Common myeloid progenitor, CD34-positive (primary cell): Measurements from ENCODE around the gene TSC22D3.

Experiments
- CTCF ChIA-PET: fragments of 350-600 bp; sonication (Branson Sonifier 250); formaldehyde crosslinking; loops from one replicate; lab custom pipeline; 2021; ENCODE audit warnings: antibody characterized with exemption; lab: Charles Lee
- POLR2A ChIA-PET: fragments of 350-600 bp; sonication (Branson Sonifier 250); formaldehyde crosslinking; loops from one replicate; lab custom pipeline; 2021; ENCODE audit warnings: antibody characterized with exemption; lab: Charles Lee
- DNase-seq, 3 donors: peaks; one replicate each; pipeline versions ENCODE4 v3.0.0 to v3.0.0-alpha.2; 2013
- H3K27ac ChIP-seq, 2 experiments: 1 replicate in 1 of 2; 2 replicates in 1 of 2; pipeline ENCODE4 v1.7.0; 2013; ENCODE audit warnings: inconsistent platforms in 2 of 2, low read length in 2 of 2, mild to moderate bottlenecking in 2 of 2, low read depth in 1 of 2, moderate library complexity in 1 of 2; ENCODE audit not compliant: severe bottlenecking in 2 of 2, insufficient read depth in 1 of 2, poor library complexity in 1 of 2
- H3K27me3 ChIP-seq, 5 experiments: replicated peaks in 2 of 5; 1 replicate in 3 of 5; 2 replicates in 2 of 5; pipeline versions ENCODE4 v1.6.1 to v1.7.0; 2013; ENCODE audit warnings: low read length in 4 of 5, mild to moderate bottlenecking in 2 of 5, moderate library complexity in 2 of 5, inconsistent platforms in 1 of 5; ENCODE audit not compliant: insufficient read depth in 5 of 5, control insufficient read depth in 4 of 5
- H3K36me3 ChIP-seq, 4 experiments: 1 replicate in 2 of 4; 2 replicates in 2 of 4; pipeline versions ENCODE4 v1.6.1 to v1.7.0; 2013; ENCODE audit warnings: low read length in 3 of 4, control low read depth in 1 of 4, mild to moderate bottlenecking in 1 of 4; ENCODE audit not compliant: control insufficient read depth in 4 of 4, insufficient read depth in 4 of 4
- H3K4me1 ChIP-seq, 4 experiments: 1 replicate in 3 of 4; 2 replicates in 1 of 4; pipeline versions ENCODE4 v1.6.1 to v1.7.1; 2013; ENCODE audit warnings: low read length in 3 of 4, mild to moderate bottlenecking in 3 of 4, control low read depth in 1 of 4, inconsistent platforms in 1 of 4, moderate library complexity in 1 of 4; ENCODE audit not compliant: control insufficient read depth in 4 of 4, insufficient read depth in 4 of 4; ENCODE audit errors: control extremely low read depth in 1 of 4
- H3K4me3 ChIP-seq, 7 experiments: 1 replicate in 4 of 7; 2 replicates in 3 of 7; pipeline versions ENCODE4 v1.5.1 to v1.7.0; 2013; ENCODE audit warnings: mild to moderate bottlenecking in 7 of 7, low read length in 6 of 7, moderate library complexity in 6 of 7, inconsistent platforms in 2 of 7, low read depth in 2 of 7, control low read depth in 1 of 7; ENCODE audit not compliant: insufficient read depth in 4 of 7, control insufficient read depth in 1 of 7; ENCODE audit errors: extremely low read depth in 1 of 7
- H3K9me3 ChIP-seq, 5 experiments: 1 replicate in 4 of 5; 2 replicates in 1 of 5; pipeline versions ENCODE4 v1.6.1 to v1.7.1; 2013; ENCODE audit warnings: low read length in 4 of 5, mild to moderate bottlenecking in 2 of 5, inconsistent platforms in 1 of 5, low read depth in 1 of 5, moderate library complexity in 1 of 5; ENCODE audit not compliant: control insufficient read depth in 4 of 5, insufficient read depth in 2 of 5; ENCODE audit errors: control extremely low read depth in 1 of 5
- WGBS: methylation state at CpG from one replicate; pipeline ENCODE4 v1.1.5; 2013; ENCODE audit not compliant: insufficient coverage; 5-methylcytosine and 5-hydroxymethylcytosine counted together

Gene TSC22D3

DNA sequence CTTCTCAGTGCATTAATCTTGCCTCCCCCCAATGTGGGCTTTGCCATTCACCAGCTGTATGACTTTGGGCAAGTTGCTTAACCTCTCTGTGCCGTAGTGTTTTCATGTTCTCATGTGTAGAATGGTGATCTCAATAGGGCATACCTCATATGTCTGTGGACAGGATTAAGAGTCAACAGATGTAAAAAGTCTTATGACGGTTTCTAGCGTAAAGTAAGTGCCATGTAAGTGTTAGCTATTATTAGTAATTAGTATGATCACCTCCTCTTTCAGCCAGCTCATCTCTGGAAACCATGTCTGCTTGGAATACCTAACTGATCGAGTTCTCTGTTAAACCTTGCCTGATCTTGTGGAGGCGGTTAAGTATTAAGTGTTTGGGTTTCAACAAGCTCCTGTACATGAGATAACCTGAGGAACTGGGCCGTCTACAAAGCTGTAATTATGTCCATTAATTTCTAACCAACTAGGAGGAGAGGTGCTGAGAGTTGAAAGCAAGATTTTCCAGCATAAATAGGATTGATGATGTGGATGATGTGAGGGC lies 66.3 kb downstream of the TSC22D3 start:
- ChIA-PET CTCF (interaction anchor here (0.8 kb wide), 1 partner anchor 24 kb away, joined by 3 read pairs; no protein-coding TSS in a partner anchor), POLR2A (no interaction called here)
- Histone ChIP-seq H3K4me3 (no peak overlapping the region), H3K27ac (no peak overlapping the region), H3K36me3 (peaks cover 0 to 10% (median 0%) of the 10 kb centered on the region in 4 experiments), H3K4me1 (peaks cover 6 to 30% (median 21%) of the 10 kb centered on the region in 4 experiments), H3K27me3 (peaks cover 0 to 4% (median 0%) of the 10 kb centered on the region in 5 experiments), H3K9me3 (no peaks in the 10 kb centered on the region)
- DNase-seq: no peak
- WGBS: 100% methylated on average over 3 of the region's 6 CpGs

DNA sequence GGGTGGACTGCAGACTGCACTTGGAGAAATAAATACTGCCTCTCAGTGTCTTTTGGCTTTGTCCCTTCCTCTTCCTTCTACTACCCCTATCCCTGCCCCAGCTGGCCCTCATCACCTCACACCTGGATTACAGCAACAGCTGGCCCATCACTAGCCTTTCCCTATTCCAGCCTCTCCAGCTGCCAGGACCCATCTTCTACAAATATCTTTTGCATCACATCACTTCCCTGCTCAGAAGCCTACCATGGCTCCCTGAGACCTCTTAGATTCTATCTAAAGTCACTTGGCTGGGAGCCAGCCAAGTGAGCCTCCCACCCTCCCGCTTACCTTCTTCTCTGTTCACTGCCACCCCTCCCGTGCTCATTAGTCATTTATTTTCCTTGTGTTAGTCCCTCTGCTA lies 66.8 kb downstream of the TSC22D3 start:
- no peaks in the 10 kb centered on the region for H3K9me3 ChIP-seq
- no peak for DNase-seq
- no peak overlapping the region for H3K27ac ChIP-seq
- H3K4me3 ChIP-seq: no peak overlapping the region
- WGBS: 20% methylated on average over 1 of the region's 2 CpGs
- ChIA-PET CTCF (interaction anchor here (0.8 kb wide), 1 partner anchor 10 kb away, joined by 5 read pairs; no protein-coding TSS in a partner anchor), POLR2A (no interaction called here)
- peaks cover 0 to 5% (median 0%) of the 10 kb centered on the region in 4 experiments for H3K36me3 ChIP-seq
- H3K4me1 ChIP-seq: peaks cover 6 to 24% (median 19%) of the 10 kb centered on the region in 4 experiments
- H3K27me3 ChIP-seq: peaks cover 0 to 4% (median 0%) of the 10 kb centered on the region in 5 experiments

DNA sequence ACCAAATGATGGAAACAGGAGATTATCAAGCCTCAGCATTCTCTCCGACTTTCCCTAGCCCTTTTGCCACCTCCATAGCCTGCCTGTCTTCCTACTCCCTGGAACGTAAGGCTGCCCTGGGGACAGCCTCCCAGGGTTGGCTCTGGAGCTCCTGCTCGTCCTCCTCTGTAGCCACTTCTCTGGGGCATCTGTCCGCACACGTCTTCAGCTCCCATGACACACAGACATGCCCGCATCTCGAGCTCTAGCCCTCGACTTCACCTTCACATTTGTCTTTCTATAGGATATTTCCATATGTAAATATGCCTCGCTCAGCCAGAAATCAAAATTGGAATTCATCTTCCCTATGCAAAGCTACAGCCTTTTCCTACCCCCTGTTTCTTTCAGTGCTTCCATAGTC lies 67.7 kb downstream of the TSC22D3 start:
- Histone ChIP-seq H3K36me3 (no peaks in the 10 kb centered on the region), H3K4me3 (no peak overlapping the region), H3K9me3 (no peaks in the 10 kb centered on the region), H3K27me3 (peaks cover 0 to 4% (median 0%) of the 10 kb centered on the region in 5 experiments), H3K4me1 (peaks cover 6 to 23% (median 18%) of the 10 kb centered on the region in 4 experiments), H3K27ac (no peak overlapping the region)
- DNase-seq: no peak
- ChIA-PET CTCF (interaction anchor here (0.8 to 1.7 kb wide), 2 partner anchors 10 to 32 kb away, joined by 5 read pairs; no protein-coding TSS in a partner anchor), POLR2A (no interaction called here)
- 94% methylated on average over 3 of the region's 9 CpGs for WGBS

DNA sequence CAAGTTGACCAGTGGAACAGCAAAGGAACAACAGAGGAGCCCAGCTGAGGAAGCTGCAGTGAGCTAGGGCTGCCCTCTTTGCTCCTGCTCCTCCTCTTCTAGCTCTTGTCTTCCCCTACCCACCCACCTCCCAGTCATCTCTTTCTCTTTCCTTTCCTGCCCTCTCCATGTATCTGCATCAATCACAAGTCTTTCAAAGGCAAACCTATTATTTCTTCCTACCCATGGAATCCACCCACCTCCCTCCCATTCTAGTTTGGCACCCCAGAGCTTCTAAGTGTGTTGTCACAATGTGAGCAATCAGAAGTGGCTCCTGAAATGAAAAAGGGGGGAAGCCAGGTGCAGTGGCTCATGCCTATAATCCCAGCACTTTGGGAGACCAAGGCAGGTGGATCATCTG lies 69.3 kb downstream of the TSC22D3 start:
- H3K9me3 ChIP-seq: no peaks in the 10 kb centered on the region
- H3K4me1 ChIP-seq: peaks cover under 1 to 19% (median 8%) of the 10 kb centered on the region in 4 experiments
- ChIA-PET CTCF (interaction anchor here (0.8 kb wide), 1 partner anchor 13 kb away, joined by 3 read pairs; no protein-coding TSS in a partner anchor), POLR2A (interaction anchor here (1.2 kb wide), 1 partner anchor 29 kb away, joined by 5 read pairs; no protein-coding TSS in a partner anchor)
- peaks cover 0 to 3% (median 0%) of the 10 kb centered on the region in 5 experiments for H3K27me3 ChIP-seq
- no peak overlapping the region for H3K27ac ChIP-seq
- no peak for DNase-seq
- no peak overlapping the region for H3K4me3 ChIP-seq
- no peaks in the 10 kb centered on the region for H3K36me3 ChIP-seq

DNA sequence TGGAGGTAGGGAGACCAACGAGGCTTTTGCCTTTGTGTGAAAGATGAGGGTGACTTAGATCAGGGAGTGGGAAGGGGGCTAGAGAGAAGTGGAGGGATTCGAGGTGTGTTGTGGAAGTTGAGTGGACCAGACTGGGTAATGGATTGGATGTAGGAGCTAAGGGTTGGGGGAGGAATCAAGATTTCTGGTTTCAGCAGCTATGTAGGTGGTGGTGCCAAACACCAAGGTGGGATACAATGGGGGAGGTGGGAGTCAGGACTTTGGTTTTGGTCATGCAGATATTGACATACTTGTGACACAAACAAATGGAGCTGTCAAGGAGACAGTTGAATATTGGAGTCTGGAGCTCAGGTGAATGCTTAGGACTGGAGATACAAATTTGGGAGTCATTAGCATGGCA lies 71.0 kb downstream of the TSC22D3 start:
- Histone ChIP-seq H3K27ac (no peak overlapping the region), H3K4me1 (peaks cover 0 to 20% (median 2%) of the 10 kb centered on the region in 4 experiments), H3K36me3 (no peaks in the 10 kb centered on the region), H3K9me3 (no peaks in the 10 kb centered on the region), H3K27me3 (peaks cover 0 to 3% (median 0%) of the 10 kb centered on the region in 5 experiments), H3K4me3 (no peak overlapping the region)
- no peak for DNase-seq
- CTCF ChIA-PET: interaction anchor here (0.8 to 1.5 kb wide), 3 partner anchors 12 to 25 kb away, joined by 3 to 5 read pairs (median 3); no protein-coding TSS in a partner anchor
- POLR2A ChIA-PET: no interaction called here
- WGBS: 73% methylated on average over 2 of the region's 2 CpGs

DNA sequence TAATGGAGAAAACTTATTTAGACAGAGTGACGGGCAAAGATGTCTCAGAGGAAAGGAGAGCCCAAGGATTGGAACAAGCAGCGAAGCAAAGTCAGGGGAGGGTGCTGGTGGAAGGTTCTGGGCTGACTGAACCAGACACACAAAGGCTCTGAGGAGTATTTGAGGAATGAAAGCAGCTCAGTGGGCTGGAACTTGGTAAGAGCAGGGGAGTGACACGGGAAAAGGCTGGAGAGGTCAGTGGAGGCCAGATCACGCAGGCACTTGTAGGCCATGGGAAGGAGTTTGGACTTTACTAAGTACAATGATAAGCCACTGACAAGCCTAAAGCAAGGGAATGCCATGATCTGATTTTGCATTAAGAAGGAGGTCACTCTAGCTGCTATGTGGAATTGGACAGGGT lies 71.4 kb downstream of the TSC22D3 start:
- H3K4me1 ChIP-seq: peaks cover 0 to 20% (median 2%) of the 10 kb centered on the region in 4 experiments
- no peaks in the 10 kb centered on the region for H3K36me3 ChIP-seq
- CTCF ChIA-PET: interaction anchor here (0.8 to 1.5 kb wide), 3 partner anchors 12 to 24 kb away, joined by 3 to 5 read pairs (median 3); no protein-coding TSS in a partner anchor
- H3K27me3 ChIP-seq: peaks cover 0 to 3% (median 0%) of the 10 kb centered on the region in 5 experiments
- H3K4me3 ChIP-seq: no peak overlapping the region
- WGBS: 75% methylated on average over 4 of the region's 4 CpGs
- no peak overlapping the region for H3K27ac ChIP-seq
- no peak for DNase-seq
- POLR2A ChIA-PET: no interaction called here
- H3K9me3 ChIP-seq: no peaks in the 10 kb centered on the region
